ENCODE measurements around the gene KERA. TPM values are rescaled to one million over a fixed set of nuclear protein-coding genes. Genes with fewer than 3 reads are reported as not detected.

The KERA gene
- polyA plus RNA-seq, 1 donor (not counting 4 experiments of a cell fraction or from before 2014, with no cell fraction given), result not detected

DNA sequence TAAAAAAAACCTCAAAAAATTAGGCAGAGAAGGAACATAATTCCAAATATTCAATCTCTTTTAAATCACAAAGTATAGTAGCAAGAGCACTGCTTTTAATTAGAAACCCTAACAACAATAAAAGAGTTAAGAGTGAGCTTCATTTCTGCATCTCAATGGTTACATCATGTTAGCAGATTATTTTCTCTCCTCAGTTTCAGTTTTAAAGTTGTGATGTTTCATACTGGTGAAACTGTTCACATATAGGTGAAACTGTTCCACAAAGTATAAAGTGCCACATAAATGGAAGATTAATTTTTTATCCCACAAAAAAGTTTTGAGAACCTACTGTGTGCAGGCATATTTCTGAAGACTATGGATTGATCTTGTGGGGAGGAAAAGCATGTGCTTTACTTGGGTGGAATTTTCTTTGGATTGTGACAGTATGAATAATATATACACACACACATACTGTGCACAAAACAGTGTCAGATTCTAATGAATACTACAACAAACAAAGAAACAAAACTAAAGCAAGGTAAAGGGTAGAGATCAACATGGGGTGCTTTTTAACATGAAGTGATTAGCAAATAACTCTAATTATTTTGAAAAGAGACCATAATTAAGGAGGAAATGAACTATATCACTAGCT lies 36.3 kb upstream of the KERA start:
- Histone ChIP-seq H3K9ac (ENCODE audit: control insufficient read depth, extremely low read depth, insufficient read depth, low read length) (no peak overlapping the region), H3K4me2 (ENCODE audit: control insufficient read depth, extremely low read depth, insufficient read depth, low read depth, low read length) (peak overlapping the region; percentile 6), H3K4me1 (ENCODE audit: control insufficient read depth, extremely low read depth, insufficient read depth, low read length) (peaks cover 4% of the 10 kb centered on the region), H3K4me3 (ENCODE audit: control insufficient read depth in 2 of 3, extremely low read depth in 1 of 3, insufficient read depth in 2 of 3, low read depth in 1 of 3, low read length in 3 of 3) (no peak overlapping the region), H3K27ac (ENCODE audit: control insufficient read depth, insufficient read depth, low read length) (no peak overlapping the region), H3K27me3 (ENCODE audit: control insufficient read depth, extremely low read depth, insufficient read depth, low read length) (no peaks in the 10 kb centered on the region), H2AFZ (ENCODE audit: control insufficient read depth, low read length) (no peak overlapping the region), H3K9me1 (ENCODE audit: control insufficient read depth, extremely low read depth, insufficient read depth, low read length) (no peaks in the 10 kb centered on the region), H3K9me3 (ENCODE audit: control insufficient read depth, low read depth, low read length) (no peaks in the 10 kb centered on the region), H3K36me3 (ENCODE audit: control insufficient read depth in 2 of 2, extremely low read depth in 1 of 2, insufficient read depth in 2 of 2, low read length in 2 of 2) (no peaks in the 10 kb centered on the region), H3K79me2 (ENCODE audit: control insufficient read depth, insufficient read depth, low read length) (no peaks in the 10 kb centered on the region), H4K20me1 (ENCODE audit: control insufficient read depth, extremely low read depth, insufficient read depth, low read length) (no peaks in the 10 kb centered on the region)
- DNase-seq (ENCODE audit: low read depth, low spot score) (no peak), FAIRE-seq (no peak)
- TF ChIP-seq CTCF (optimal IDR thresholded peaks at IDR 0.05 in 1 of 3, IDR thresholded peaks at IDR 0.05 in 1 of 3, conservative IDR thresholded peaks at IDR 0.05 in 1 of 3; ENCODE audit: extremely low read depth in 1 of 3, insufficient read depth in 2 of 3, low read length in 3 of 3) (no peak), EZH2 (IDR thresholded peaks at IDR 0.05; ENCODE audit: low read length) (no peak)
- dilution Hi-C loops (cut with MboI; ENCODE audit: extremely low pct_ligation_motif_present, low sequenced_read_pairs), result no loop called here

DNA sequence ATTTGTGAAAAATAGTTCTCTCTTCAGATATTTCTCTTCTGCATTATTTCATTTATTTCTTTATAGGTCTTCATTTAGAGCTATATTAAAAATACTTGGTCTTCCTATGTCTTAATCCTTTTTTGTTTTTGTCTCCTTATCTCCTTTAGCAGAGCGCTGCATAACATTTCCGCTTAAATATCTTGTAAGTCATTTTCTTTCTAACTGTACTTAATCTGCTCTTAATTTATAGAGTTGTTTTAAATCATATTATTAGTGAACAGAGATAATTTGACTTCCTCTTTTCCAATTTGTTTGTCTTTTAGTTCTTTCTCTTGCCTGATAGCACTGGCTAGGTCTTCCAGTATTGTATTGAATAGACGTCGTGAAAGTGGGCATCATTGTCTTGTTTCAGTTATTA lies 35.5 kb upstream of the KERA start:
- Histone ChIP-seq H3K4me3 (ENCODE audit: control insufficient read depth in 2 of 3, extremely low read depth in 1 of 3, insufficient read depth in 2 of 3, low read depth in 1 of 3, low read length in 3 of 3) (no peak overlapping the region), H3K36me3 (ENCODE audit: control insufficient read depth in 2 of 2, extremely low read depth in 1 of 2, insufficient read depth in 2 of 2, low read length in 2 of 2) (no peaks in the 10 kb centered on the region), H4K20me1 (ENCODE audit: control insufficient read depth, extremely low read depth, insufficient read depth, low read length) (no peaks in the 10 kb centered on the region), H3K4me1 (ENCODE audit: control insufficient read depth, extremely low read depth, insufficient read depth, low read length) (no peaks in the 10 kb centered on the region), H3K9me1 (ENCODE audit: control insufficient read depth, extremely low read depth, insufficient read depth, low read length) (no peaks in the 10 kb centered on the region), H3K9ac (ENCODE audit: control insufficient read depth, extremely low read depth, insufficient read depth, low read length) (no peak overlapping the region), H3K9me3 (ENCODE audit: control insufficient read depth, low read depth, low read length) (no peaks in the 10 kb centered on the region), H2AFZ (ENCODE audit: control insufficient read depth, low read length) (no peak overlapping the region), H3K4me2 (ENCODE audit: control insufficient read depth, extremely low read depth, insufficient read depth, low read depth, low read length) (no peak overlapping the region), H3K27me3 (ENCODE audit: control insufficient read depth, extremely low read depth, insufficient read depth, low read length) (no peaks in the 10 kb centered on the region), H3K27ac (ENCODE audit: control insufficient read depth, insufficient read depth, low read length) (no peak overlapping the region), H3K79me2 (ENCODE audit: control insufficient read depth, insufficient read depth, low read length) (no peaks in the 10 kb centered on the region)
- dilution Hi-C loops (cut with MboI; ENCODE audit: extremely low pct_ligation_motif_present, low sequenced_read_pairs), result no loop called here
- DNase-seq (ENCODE audit: low read depth, low spot score), result no peak
- no peak for TF ChIP-seq EZH2 (IDR thresholded peaks at IDR 0.05; ENCODE audit: low read length)
- no peak for TF ChIP-seq CTCF (optimal IDR thresholded peaks at IDR 0.05 in 1 of 3, IDR thresholded peaks at IDR 0.05 in 1 of 3, conservative IDR thresholded peaks at IDR 0.05 in 1 of 3; ENCODE audit: extremely low read depth in 1 of 3, insufficient read depth in 2 of 3, low read length in 3 of 3)
- FAIRE-seq, result no peak
